Breast epithelium (tissue), 4 donors: ENCODE data around the gene SAP130. TPM values are rescaled to one million over a fixed set of nuclear protein-coding genes. Genes with fewer than 3 reads are reported as not detected.

Experiments used
- DNase-seq, 2 donors: peaks; one replicate each; pipeline ENCODE4 v3.0.0-alpha.2; 2019; ENCODE audit warnings: low spot score in 2 of 2
- H3K27ac ChIP-seq, 2 donors: fragments of 200-600 bp; sonication (generic) in 1 of 2; one replicate each; pipeline ENCODE4 v1.5.1; 2016 to 2019; ENCODE audit warnings: mild to moderate bottlenecking in 1 of 2
- H3K27me3 ChIP-seq, 2 donors: fragments of 200-600 bp; sonication (generic) in 1 of 2; one replicate each; pipeline versions ENCODE4 v1.5.1 to v1.6.0; 2017 to 2019; ENCODE audit warnings: control low read depth in 1 of 2, mild to moderate bottlenecking in 1 of 2
- H3K36me3 ChIP-seq: fragments of 200-600 bp; one replicate; pipeline ENCODE4 v1.5.1; 2019
- H3K4me1 ChIP-seq, 2 donors: fragments of 200-600 bp; sonication (generic); one replicate each; pipeline ENCODE4 v1.5.1; 2016 to 2019; ENCODE audit warnings: control low read depth in 1 of 2
- H3K4me3 ChIP-seq, 3 donors: fragments of 200-600 bp; sonication (generic); 1 replicate in 2 of 3; 2 replicates in 1 of 3; pipeline ENCODE4 v1.5.1; 2016 to 2019; ENCODE audit warnings: mild to moderate bottlenecking in 3 of 3, moderate library complexity in 2 of 3
- H3K9me3 ChIP-seq, 2 donors: fragments of 200-600 bp; sonication (generic) in 1 of 2; one replicate each; pipeline ENCODE4 v1.5.1; 2016 to 2019; ENCODE audit warnings: control low read depth in 1 of 2
- POLR2A ChIP-seq: fragments of 450-650 bp; IDR thresholded peaks from one replicate; pipeline ENCODE4 v1.6.1; 2016; ENCODE audit warnings: antibody characterized with exemption, mild to moderate bottlenecking, moderate library complexity
- POLR2AphosphoS5 ChIP-seq, 3 donors: sonication (generic); formaldehyde crosslinking; IDR thresholded peaks; one replicate each; pipeline ENCODE4 v1.6.1; 2017; ENCODE audit warnings: antibody characterized with exemption in 3 of 3
- intact Hi-C: fragments of 100-400 bp; cut with DNase I; formaldehyde crosslinking; loops from one replicate; pipeline ENCODE4 v1.15.1; 2023; ENCODE audit warnings: low total_unique reads
- total RNA-seq, 3 donors: library from RNA; depleted of rRNA; stranded (reverse); fragments of >200 nt; gene quantifications; one replicate each; pipeline ENCODE4 v1.1.0, GENCODE V29; 2016
- TF ChIP-seq, protein P1 (sequence below), 3 donors: fragments of 450-650 bp; IDR thresholded peaks; one replicate each; pipeline ENCODE4 v1.5.1; 2016 to 2017; ENCODE audit warnings: antibody characterized with exemption in 3 of 3, mild to moderate bottlenecking in 3 of 3, moderate library complexity in 3 of 3

SAP130 gene
- total RNA-seq, 3 donors from 2014 or later = 7.5 to 10.4 (median 8.5) TPM

DNA sequence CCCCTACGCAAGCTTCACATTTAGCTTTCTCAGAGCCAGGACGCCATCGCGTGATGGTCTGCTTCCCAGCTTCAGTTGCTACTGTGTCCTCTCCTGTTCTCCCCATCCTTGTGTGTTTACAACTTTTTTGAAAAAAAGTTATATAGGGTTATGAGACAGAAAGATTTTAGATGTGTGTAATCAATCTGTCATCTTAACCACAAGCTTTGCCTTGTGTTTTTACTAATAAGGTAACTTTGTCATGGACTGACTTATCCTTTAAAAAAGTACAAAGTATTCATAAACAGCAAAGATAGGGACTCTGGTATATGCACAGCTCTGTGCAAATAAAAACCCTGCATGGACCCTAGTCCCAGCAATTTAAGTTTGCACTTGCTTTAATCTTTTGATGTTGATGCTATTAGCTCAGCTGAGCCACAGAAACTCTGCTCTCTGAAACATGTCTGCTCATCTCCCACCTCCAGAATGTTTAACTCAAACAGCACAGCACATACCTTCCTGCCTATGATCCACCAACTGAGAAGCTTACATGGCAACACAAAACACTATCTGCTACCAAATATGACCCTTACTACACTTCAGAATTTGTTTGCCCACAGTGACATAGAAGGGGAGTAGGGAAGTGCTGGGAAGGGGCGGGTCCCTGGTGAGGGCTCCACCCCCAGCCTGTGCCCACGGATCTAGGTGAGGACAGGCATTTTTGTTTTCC lies 42.7 kb downstream of the SAP130 start:
- Histone ChIP-seq H3K9me3 (no peaks in the 10 kb centered on the region), H3K4me3 (no peak overlapping the region), H3K27ac (no peak overlapping the region), H3K27me3 (no peaks in the 10 kb centered on the region), H3K4me1 (no peaks in the 10 kb centered on the region), H3K36me3 (peaks cover 13% of the 10 kb centered on the region)
- TF ChIP-seq, protein P1, sequence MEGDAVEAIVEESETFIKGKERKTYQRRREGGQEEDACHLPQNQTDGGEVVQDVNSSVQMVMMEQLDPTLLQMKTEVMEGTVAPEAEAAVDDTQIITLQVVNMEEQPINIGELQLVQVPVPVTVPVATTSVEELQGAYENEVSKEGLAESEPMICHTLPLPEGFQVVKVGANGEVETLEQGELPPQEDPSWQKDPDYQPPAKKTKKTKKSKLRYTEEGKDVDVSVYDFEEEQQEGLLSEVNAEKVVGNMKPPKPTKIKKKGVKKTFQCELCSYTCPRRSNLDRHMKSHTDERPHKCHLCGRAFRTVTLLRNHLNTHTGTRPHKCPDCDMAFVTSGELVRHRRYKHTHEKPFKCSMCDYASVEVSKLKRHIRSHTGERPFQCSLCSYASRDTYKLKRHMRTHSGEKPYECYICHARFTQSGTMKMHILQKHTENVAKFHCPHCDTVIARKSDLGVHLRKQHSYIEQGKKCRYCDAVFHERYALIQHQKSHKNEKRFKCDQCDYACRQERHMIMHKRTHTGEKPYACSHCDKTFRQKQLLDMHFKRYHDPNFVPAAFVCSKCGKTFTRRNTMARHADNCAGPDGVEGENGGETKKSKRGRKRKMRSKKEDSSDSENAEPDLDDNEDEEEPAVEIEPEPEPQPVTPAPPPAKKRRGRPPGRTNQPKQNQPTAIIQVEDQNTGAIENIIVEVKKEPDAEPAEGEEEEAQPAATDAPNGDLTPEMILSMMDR (IDR thresholded peaks at IDR 0.05) = no peak
- TF ChIP-seq POLR2A (no peak), POLR2AphosphoS5 (IDR thresholded peaks at IDR 0.05) (no peak)
- intact Hi-C loops = no loop called here
- no peak for DNase-seq

DNA sequence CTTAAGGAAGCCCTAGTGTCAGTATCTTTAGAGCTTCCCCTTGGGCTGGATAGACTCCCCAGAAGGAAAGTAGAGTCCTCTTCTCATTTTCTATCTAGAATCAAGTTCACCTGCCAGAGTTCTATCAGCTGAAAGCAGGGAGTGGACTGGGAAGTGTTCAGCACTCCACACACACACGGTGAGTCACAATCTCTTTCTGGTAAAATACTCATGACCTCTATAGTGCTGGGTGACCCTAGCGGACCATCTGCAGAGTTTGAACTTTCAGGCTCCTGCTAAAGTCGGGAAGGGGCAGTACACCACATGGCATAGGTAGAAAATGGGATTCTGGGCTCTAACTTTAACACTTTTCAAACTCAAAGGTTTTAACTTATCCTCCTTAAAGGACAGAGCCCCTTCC lies 43.3 kb downstream of the SAP130 start:
- Histone ChIP-seq H3K4me3 (no peak overlapping the region), H3K9me3 (no peaks in the 10 kb centered on the region), H3K27me3 (no peaks in the 10 kb centered on the region), H3K27ac (no peak overlapping the region), H3K36me3 (peaks cover 12% of the 10 kb centered on the region), H3K4me1 (no peaks in the 10 kb centered on the region)
- no peak for DNase-seq
- TF ChIP-seq POLR2A (no peak), POLR2AphosphoS5 (IDR thresholded peaks at IDR 0.05) (no peak)
- TF ChIP-seq, protein P1 (IDR thresholded peaks at IDR 0.05) = no peak
- intact Hi-C loops = no loop called here

- Histone ChIP-seq H3K4me1 (no peaks in the 10 kb centered on the region), H3K9me3 (no peaks in the 10 kb centered on the region), H3K36me3 (no peaks in the 10 kb centered on the region), H3K27me3 (no peaks in the 10 kb centered on the region), H3K4me3 (no peak overlapping the region), H3K27ac (no peak overlapping the region)
- TF ChIP-seq, protein P1 (IDR thresholded peaks at IDR 0.05) = no peak
- TF ChIP-seq POLR2AphosphoS5 (IDR thresholded peaks at IDR 0.05) = no peak
- TF ChIP-seq POLR2A = no peak
- intact Hi-C loops = no loop called here
- no peak for DNase-seq
Observed at GRCh38 chr2:127969446-127969845, 58.4 kb downstream of the SAP130 start.

DNA sequence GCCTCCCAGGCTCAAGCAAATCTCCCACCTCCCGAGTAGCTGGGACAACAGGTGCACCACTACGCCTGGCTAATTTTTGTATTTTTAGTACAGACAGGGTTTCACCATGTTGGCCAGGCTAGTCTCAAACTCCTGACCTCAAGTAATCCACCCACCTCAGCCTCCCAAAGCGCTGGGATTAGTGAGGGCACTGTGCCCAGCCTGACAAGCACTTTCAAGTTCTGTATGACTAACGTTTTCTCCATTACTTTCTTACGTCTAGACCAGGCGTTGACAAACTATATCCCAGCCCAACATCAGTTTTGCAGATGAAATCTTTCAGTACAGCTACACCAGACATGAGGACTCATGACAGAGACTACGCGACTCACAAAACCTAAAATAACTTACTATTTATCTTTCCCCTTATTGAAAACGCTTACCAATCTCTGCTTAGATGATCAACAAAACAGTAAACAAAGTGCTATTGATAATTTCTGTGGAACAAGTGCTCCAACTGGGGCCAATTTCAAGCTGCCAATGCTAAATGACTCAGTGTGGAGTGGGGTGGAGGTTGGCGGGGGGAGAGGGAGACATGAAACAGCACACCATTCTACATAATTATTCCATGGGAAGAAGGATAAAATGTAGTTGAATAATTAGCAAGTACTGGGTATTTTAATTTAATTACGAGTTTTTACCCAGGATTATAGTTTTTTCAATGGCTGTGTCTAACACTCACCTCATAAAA lies 59.1 kb downstream of the SAP130 start:
- no peak overlapping the region for H3K27ac ChIP-seq

More for the DNA sequence above, 59.1 kb downstream of the SAP130 start:
- no peaks in the 10 kb centered on the region for H3K4me1 ChIP-seq
- no peaks in the 10 kb centered on the region for H3K9me3 ChIP-seq
- H3K27me3 ChIP-seq = no peaks in the 10 kb centered on the region
- TF ChIP-seq POLR2A (no peak), POLR2AphosphoS5 (IDR thresholded peaks at IDR 0.05) (no peak)
- TF ChIP-seq, protein P1 (IDR thresholded peaks at IDR 0.05) = no peak
- DNase-seq = no peak
- intact Hi-C loops = no loop called here
- no peak overlapping the region for H3K4me3 ChIP-seq
- H3K36me3 ChIP-seq = no peaks in the 10 kb centered on the region
